Globus pallidus (tissue), 1 donor: Measurements from ENCODE around the gene CSNK2A2.

ENCODE experiments used
- DNase-seq: peaks from one replicate; pipeline ENCODE4 v3.0.0-alpha.2; 2015; ENCODE audit warnings: low spot score

CSNK2A2 gene

DNA sequence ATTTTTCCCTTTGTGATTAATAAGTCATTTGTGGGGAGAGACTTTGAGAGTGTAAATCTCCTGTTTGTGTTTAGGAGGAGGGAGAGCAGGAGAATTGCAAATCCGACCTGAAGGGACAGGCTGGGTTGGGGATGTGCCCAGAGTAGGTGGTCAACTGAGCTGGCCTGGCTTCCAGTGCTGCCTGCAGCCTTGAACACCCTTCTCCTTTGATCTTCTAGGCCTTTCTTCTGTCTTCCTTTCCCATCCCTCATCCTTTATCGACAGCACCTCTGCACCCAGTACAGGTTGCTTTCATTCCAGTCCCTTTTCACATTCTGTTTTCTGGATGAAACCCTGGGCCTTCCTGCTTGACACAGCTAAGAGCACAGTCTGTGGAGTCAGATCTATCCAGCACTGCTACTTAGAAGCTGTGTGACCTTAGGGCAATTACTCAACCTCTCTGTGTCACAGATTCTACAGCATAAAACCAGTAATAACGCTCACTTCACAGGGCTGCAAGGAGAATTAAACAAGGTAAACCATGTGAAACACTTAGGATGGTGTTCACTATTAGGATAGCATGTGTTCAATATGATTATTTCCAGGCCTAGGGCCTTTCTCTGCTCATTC, 1.0 kb upstream of the CSNK2A2 start:
- DNase-seq: no peak

DNA sequence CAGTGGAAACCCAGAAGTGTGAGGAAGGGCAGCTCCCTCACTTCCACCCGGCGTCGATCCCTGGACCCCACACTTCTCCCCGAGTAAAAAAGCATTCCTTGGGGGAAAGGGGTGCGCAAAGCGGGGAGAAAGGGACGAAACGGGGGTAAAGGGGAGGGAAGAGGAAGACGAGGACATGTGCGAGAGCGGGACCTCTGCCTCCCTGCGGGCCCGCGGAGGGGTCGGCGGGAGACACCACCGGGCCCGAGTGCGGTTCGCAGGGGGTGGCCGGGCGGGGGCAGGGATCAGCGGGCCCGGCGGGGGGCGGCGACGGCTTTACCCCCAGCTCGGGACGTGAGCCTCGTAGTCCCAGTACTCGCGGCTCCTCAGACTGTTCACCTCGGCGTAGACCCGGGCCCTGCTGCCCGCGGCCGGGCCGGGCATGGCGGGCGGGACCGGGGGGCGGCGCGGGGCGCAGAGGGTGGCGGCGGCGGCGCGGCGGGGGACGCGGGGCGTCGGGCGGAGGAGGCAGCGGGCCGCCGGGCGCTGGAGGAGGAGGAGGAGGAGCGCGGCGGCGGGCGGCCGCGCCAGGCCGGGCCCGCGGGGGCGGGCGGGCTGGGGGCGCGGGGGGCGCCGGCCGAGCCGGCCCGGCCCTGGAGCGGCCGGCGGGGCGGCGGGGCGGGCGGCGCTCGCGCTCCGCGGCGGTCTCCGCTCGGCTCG, 443 bp downstream of the CSNK2A2 start:
- DNase-seq: no peak

DNA sequence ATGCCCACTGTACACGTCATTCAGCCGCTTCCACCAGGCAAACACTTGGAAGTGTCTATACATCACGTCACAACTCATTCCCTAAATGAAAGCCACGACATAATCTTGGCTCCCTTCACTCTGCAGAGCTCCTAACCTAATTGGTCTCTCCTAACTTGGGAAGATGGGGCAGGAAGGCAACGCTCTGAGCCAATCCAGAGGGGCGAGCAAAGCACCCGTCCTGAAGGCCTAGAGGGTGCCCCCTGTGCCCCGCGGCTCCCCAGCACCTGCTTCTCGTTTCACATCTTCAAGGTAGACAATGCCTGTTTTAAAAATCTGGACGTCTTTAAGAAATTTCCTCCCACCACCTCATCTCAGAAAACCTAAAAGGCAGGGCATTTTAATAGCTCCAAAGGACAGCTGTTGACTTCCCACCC, 1.0 kb downstream of the CSNK2A2 start:
- no peak for DNase-seq

DNA sequence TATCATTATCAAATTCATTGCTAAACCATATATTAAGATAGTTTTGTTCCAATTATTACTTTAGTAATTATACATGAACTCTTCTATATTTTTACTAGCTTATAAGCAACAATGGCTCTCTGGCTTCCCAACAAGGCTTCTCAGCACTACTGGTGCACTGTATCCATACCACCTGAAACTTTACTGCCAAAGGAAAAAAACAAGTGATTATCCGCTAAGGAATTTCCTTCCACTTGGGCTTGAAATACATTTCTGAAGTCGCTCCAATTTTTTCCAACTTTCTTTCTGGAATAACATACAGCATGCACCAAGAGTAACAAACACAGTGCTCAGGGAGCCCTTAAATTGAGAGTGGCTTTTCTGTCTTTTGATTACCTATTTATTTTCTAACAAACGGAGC, 2.1 kb downstream of the CSNK2A2 start:
- no peak for DNase-seq

DNA sequence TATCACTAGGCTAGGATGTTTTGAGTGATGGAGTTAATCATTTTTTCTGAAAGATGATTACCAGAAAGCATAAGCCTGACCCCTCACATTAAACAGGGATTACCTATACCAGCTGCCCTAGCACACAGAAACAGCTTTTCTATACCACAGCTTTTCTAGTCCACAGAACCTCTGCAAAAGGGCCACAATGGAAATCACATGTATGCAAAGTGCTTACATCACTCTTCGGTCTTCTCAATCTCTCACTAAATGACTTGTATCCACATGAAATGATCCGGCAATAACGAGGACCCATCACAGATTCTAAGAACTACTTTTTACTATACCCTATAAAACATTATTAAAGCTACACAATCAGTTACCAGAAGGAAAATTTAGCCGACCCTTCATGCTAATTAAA, 2.6 kb downstream of the CSNK2A2 start:
- DNase-seq: no peak

DNA sequence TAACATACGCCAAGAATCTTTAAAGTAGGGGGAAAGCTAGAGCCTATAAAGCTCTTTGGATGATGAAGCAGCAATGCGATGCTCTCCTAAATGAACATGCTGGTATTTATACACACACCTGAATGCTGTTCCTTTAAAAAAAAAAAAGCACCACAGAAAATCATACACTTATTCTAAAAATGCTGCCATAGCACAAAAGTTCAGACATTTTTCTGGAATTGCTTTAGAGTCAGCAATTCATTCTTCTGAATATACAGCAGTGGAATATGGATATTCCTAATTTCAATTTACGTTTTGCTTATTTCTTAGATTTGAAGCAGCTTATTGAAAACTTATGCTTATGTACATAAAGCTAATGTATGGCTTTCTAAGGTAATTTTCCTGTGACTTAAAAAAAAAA, 3.1 kb downstream of the CSNK2A2 start:
- DNase-seq: no peak

DNA sequence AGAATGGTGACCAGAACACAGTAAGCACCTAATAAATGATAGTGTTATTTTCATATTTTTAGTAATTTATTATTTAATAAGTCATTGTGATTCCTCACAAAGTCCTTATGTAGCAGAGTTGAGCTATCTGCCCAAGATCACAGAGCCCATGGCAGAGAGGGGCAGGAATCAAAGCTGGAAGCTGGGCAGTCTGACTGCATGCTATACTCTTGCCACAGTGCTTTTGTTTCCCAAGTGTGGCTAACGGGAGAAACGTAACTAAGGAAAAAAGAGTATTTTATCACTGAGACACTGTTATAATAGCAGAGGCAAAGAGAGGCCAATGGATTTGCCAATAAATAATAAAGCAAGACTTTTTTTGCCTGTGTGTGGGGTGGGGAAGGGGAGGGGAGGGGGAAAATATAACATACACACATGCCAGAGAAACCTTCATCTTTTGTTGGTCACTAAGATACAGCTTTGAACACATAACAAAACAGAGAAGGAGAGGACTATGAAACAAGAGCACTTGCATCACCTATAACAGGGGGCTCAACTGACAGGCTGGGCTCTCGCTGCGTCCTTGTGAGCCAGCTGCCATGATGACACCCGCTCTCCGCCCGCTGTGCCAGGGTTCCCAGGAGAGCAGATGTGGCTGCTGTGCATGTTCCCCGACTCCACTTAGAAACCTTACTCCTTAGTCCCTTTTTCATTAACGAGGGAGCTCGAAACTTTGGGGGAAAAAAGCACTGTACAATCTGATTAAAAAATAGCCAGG, 10.1 kb downstream of the CSNK2A2 start:
- no peak for DNase-seq

DNA sequence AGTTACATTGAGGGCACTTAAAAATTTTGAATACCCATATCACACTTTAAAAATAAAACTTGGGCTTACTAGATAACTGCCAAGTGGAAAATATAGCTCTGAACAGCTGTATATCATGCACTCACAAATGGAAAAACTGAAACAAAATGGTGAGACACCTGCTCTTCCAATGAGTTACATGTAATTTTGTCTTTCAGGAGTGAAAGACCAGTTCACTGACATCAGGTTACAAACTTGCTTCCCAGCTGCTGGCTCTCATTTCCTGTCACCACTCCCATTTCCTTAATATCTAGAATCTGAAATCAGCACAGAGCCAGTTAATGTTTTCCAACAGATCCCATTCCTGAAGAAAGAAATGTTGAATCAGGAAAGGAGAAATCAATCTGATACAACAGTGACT, 10.8 kb downstream of the CSNK2A2 start:
- DNase-seq: no peak

DNA sequence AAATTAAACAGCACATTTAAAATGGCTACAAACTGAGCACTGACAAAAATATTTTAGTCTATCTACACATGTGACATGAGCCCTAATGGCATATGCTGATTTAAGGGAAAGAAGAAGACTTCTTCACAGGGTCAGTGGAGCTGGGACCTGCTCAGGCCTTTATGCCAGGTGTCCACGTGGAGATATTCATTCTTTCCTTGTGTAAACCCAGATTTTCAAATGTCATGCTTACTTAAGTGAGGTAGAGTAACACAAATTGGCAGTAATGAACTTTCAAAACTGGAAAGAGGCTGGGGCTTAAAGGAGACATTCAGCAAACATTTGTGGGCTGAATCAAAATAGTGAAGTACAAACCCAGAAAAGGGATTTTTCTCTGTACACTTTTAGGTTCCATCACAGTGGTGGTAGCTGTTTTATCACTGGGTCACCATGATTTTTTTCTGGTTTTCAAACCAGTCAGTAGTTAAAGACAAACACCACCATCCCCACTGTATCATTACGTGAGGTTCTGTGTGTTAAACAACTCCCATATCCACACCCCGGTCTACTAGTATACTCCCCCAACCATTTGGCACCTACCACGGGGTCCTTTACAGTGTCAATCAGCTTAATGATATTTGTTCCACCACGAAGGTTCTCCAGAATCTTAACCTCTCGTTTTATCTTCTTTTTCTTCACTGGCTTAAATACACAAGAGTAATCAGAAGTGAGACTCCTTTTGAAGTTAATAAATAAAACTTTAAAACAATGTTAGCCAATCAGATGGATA, 11.5 kb downstream of the CSNK2A2 start:
- no peak for DNase-seq

DNA sequence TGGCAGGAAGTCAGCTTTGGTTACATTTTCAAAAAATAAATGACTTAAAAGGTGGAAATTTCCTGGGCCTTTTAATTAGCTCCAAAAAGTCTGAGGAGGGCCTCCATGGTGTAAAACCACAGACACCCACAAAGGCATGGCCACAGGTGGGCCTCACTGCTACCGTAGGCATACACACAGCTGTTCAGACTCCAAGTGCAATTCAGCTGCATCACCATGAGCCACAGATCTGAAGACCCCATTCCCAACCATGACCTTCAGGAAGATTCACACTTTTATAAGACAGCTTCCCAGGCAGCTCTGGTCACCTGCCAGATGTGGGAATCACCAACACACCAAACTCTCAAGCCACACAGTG, 20.6 kb downstream of the CSNK2A2 start:
- DNase-seq: no peak

DNA sequence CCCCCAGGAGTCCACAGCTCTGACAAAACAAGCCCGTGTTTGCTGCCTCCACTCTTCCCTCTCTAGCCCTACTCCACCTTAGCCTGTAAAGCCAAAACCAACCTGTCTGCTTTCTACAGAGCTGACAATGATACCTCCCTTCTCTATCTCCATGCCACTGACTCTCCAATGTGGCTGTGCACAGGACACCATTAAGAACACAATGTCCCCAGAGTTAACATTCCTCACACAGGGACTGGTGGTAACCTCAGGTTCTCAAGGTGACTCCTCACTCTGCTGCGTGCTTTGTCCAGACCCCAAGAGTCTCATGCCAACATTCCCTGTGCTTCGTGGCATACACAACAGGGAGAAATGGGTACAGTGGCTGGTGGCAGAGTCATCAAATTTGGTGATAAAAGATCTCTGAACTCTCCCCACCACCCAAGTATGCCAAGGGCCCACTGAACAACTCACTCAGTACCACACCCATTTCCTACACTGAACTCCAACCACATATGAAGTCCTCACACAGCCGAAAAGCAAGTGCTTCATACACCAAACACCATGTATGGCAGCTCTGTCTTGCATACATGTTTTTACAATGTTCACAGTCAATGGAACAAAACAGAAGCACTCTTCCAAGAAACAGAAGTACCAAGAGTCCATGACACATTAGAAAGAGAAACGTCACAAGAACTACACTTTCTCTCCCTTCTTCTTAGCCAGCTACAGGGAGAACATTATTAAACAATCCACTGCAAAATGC, 21.1 kb downstream of the CSNK2A2 start:
- no peak for DNase-seq

DNA sequence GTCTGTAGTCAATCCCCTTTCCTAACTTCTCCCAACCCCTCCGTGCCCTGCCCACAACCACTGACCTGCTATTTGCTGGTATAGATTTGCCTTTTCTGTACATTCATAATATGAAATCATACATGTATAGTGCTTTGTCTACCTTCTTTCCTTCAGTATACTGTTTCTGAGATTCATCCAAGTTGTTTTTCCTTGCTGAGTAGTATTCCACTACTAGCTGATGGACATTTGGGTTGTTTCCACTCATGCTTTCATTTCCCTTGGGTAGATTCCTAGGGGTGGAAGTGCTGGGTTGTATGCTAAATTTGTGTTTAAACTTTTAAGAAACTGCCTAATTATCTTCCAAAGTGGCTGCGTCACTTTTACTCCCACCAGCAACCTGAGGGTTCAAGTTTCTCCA, 27.7 kb downstream of the CSNK2A2 start:
- no peak for DNase-seq

DNA sequence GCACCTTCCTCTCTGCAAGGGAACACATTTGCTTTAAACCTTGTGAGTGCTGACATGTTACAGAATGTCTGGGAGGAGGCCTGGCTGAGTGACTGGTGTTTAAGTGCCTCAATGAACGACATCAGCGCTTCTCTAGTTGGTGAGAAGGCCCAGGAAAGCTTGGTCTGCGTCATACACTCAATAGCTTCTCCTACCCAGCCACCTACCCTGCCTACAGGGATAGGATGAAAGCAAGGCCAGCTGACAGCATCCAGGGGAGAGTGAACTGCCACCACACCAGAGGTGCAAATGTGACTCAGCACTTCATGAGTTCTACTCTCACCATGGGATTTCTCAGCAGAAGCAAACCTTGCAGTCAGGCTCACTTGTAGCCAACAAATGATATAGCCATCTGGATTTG, 37.1 kb downstream of the CSNK2A2 start:
- no peak for DNase-seq

DNA sequence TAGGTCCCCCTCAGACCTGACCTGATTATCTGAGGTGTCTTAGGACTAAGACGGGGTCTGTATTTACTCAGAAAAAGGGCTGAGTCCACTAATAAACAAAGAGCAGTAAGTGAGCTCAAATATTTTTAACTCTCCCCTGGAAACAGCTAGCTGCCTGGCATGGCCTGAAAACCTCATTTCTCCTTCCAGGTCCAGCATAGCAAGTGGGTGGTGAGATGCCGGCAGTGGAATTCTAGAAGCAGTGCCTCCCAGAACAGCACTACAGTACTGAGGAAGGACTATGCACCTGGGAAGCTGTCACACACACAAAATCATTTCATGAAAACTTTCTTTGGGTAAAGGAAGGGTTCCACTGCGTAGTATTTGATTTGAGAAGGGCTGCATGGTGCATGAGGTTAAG, 39.2 kb downstream of the CSNK2A2 start:
- DNase-seq: no peak

DNA sequence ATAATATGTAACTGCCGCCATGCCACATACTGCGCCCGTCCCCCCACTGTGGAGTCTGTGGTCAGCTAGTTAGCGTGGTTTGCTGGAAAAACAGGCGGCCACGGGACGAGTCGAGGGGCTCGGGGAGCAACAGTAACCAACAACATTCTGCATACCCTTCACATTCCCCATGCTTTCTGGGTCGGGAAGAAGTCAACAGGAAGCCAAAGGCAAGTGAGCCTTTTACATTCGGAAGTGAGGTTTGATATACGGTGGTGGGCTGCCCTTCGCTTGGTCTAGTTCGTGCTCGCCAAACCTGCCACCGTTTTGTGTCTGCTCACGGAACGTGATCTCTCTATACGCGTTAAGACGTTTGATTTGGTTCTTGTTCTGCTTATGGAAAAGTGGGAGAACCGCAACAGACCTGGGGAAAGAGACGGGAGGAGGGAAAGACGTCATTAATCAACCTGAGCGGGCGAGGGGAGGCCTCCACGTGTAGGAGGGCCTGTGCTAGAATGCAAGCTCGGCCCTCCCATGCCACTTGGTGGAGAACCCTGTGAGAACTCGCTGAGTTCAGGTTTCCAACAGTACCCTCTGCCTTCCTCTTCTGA, 39.9 kb downstream of the CSNK2A2 start:
- no peak for DNase-seq

DNA sequence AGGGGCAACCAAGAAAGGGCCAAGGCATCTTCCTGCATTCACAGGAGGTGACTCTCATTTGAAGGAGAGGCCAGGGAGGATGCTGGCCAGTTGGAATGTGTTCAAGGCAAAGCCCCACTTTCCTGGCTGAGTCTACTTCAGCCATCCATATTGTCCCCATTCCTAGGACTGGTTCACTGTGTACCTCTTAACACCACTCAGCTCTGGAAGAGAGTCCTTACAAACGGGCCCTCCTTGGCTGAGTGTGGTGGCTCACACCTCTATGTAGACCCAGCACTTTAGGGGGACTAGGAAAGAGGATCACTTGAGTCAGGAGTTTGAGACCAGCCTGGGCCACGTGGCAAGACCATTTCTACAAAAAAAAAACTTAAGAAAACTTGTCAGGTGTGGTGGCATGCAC, 40.7 kb downstream of the CSNK2A2 start:
- no peak for DNase-seq

DNA sequence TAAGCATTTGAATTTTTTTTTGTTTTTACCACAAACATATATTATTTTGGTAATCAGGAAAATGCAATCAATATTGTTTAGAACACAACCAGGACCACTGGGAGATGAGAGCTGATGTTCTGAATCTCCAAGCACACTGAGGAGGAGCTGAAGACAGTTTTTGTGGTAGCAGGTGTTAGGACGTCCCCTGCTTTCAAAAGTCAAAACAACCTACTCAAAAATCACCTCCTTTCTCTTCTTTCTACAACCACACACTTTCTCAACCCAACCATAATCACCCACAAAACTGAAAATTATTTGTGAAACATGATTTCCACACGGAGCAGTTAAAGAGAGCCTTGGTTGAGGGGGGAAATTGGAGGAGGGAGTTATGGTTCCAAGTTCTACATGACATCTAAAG, 42.1 kb downstream of the CSNK2A2 start:
- no peak for DNase-seq

DNA sequence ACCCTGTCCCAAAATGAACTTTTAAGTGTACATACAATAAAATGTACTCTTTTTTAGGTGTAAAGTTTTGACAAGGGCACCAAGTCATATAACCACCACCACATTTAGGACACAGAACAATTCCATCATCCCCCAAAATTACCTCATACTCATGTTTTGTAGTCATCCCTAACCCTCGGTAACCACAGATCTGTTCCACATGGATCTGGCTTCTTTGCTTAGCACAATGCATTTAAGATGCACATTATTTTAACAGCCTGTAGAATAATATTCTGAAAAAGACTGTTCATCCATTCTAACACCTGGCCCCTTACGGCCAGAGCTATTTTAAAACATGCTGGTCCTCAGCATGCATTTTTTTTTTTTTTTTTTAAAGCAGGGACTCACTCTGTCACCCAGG, 43.6 kb downstream of the CSNK2A2 start:
- DNase-seq: no peak

DNA sequence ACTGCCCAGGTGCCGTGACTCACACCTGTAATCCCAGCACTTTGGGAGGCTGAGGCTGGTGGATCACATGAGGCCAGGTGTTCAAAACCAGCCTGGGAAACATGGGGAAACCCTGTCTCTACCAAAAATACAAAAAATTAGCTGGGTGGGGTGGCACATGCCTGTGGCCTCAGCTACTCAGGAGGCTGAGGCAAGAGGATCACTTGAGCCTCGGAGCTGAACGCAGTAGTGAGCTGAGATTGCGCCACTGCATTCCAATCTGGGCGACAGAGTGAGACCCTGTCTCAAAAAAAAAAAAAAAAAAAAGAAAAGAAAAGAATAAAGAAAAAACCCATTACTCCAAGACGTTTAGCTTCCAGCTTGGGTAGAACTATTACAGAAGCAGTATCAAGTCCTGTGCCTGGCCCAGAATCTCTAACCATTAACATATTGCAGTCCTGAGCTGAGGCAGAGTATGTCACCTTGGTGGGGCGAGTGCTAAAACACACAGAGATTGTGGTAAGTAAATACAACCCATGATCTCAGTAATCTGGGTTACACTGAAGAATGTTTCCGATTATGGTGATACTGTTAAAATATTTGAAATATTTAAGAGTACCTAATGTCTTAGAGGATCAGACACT, 45.5 kb downstream of the CSNK2A2 start:
- no peak for DNase-seq

DNA sequence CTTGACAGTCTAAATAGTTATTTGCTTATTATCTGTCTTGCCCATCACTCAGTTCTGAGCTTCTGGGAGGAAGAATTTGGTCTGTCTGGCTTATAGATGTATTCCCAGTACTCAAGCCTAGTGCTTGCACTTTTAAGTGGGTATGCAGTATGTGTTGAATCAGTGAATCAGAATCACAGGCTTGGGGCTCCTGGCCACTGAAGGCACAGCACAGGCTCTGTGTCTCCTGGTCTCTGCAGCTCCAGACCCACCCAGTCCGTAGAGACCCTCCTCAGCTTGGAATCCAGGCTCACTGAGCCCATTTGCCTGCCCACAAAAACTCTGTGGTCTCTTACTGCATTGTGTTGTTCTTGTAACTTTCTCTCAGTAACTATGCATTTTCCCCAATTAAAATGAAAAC, 49.4 kb downstream of the CSNK2A2 start:
- DNase-seq: no peak

DNA sequence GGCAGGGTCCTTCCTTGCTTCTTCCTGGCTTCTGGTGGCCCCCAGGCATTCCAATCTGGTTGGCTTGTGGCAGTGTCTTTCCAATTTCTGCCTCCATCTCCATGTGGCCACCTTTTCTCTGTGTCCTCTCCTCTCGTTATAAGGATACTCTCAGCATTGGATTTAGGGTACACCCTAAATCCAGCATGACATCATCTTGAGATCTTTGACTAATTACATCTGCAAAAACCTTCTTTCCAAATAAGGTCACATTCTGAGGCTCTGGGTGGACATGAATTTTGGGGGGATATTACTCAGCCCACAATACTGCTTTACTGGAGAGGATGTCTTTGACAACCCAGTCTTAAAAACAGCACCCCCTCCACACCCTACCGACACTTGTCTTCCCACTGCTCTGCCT, 49.8 kb downstream of the CSNK2A2 start:
- DNase-seq: no peak
